MM.1S (cell line): ENCODE results near the gene DEAF1.

Experiments used
- DNase-seq: peaks from one replicate; pipeline ENCODE4 v3.0.0-alpha.2; 2015
- H2AFZ ChIP-seq: fragments of 300-600 bp; sonication (generic); 2 replicates; pipeline ENCODE4 v1.6.0; 2016; ENCODE audit warnings: antibody characterized with exemption, low read length
- H3F3A ChIP-seq: fragments of 300-600 bp; sonication (generic); 2 replicates; pipeline ENCODE4 v1.6.1; 2016; ENCODE audit warnings: mild to moderate bottlenecking, antibody characterized with exemption, low read length, moderate library complexity, mixed read lengths; ENCODE audit not compliant: insufficient read depth
- H3K27ac ChIP-seq: fragments of 300-600 bp; sonication (generic); 2 replicates; pipeline ENCODE4 v1.5.1; 2016; ENCODE audit warnings: mild to moderate bottlenecking, low read length
- H3K27me3 ChIP-seq: fragments of 300-600 bp; sonication (generic); replicated peaks from 2 replicates; pipeline ENCODE4 v1.6.0; 2016; ENCODE audit warnings: low read length; ENCODE audit not compliant: insufficient read depth
- H3K36me3 ChIP-seq: fragments of 300-600 bp; sonication (generic); replicated peaks from 2 replicates; pipeline ENCODE4 v1.6.1; 2016; ENCODE audit warnings: mild to moderate bottlenecking, low read length, mixed read lengths; ENCODE audit not compliant: insufficient read depth
- H3K4me1 ChIP-seq: fragments of 300-600 bp; sonication (generic); 2 replicates; pipeline ENCODE4 v1.6.1; 2016; ENCODE audit warnings: low read length, mixed read lengths
- H3K4me2 ChIP-seq: fragments of 300-600 bp; sonication (generic); 2 replicates; pipeline ENCODE4 v1.6.0; 2016; ENCODE audit warnings: low read depth, low read length
- H3K4me3 ChIP-seq: fragments of 300-600 bp; sonication (generic); 2 replicates; pipeline ENCODE4 v1.5.1; 2016; ENCODE audit warnings: low read length, mixed read lengths
- H3K79me2 ChIP-seq: fragments of 300-600 bp; sonication (generic); 2 replicates; pipeline ENCODE4 v1.6.1; 2016; ENCODE audit warnings: mixed run types, low read length, mixed read lengths
- H3K9ac ChIP-seq: fragments of 300-600 bp; sonication (generic); 2 replicates; pipeline ENCODE4 v1.6.1; 2016; ENCODE audit warnings: low read length, mixed read lengths
- H3K9me2 ChIP-seq: fragments of 300-600 bp; sonication (generic); replicated peaks from 2 replicates; pipeline ENCODE4 v1.6.1; 2016; ENCODE audit warnings: mild to moderate bottlenecking, low read length, mixed read lengths; ENCODE audit not compliant: insufficient read depth
- H3K9me3 ChIP-seq: fragments of 300-600 bp; sonication (generic); replicated peaks from 2 replicates; pipeline ENCODE4 v1.6.1; 2016; ENCODE audit warnings: mild to moderate bottlenecking, low read length, mixed read lengths; ENCODE audit not compliant: insufficient read depth
- H4K20me1 ChIP-seq: fragments of 300-600 bp; sonication (generic); 2 replicates; pipeline ENCODE4 v1.6.1; 2016; ENCODE audit warnings: mild to moderate bottlenecking, low read length, moderate library complexity, mixed read lengths; ENCODE audit not compliant: insufficient read depth
- EZH2 ChIP-seq: fragments of 300-600 bp; sonication (generic); optimal IDR thresholded peaks from 2 replicates; pipeline ENCODE3; 2017; ENCODE audit warnings: low read depth, mild to moderate bottlenecking, antibody characterized with exemption, low read length, mixed read lengths
- EZH2phosphoT487 ChIP-seq: fragments of 300-600 bp; sonication (generic); IDR thresholded peaks from 2 replicates; pipeline ENCODE4 v1.6.1; 2018; ENCODE audit warnings: antibody characterized with exemption, low read length
- TF ChIP-seq, protein P1 (sequence below): fragments of 300-600 bp; sonication (generic); IDR thresholded peaks from 2 replicates; pipeline ENCODE4 v1.5.1; 2016; ENCODE audit warnings: antibody characterized with exemption, low read length, mixed read lengths

The DEAF1 gene

DNA sequence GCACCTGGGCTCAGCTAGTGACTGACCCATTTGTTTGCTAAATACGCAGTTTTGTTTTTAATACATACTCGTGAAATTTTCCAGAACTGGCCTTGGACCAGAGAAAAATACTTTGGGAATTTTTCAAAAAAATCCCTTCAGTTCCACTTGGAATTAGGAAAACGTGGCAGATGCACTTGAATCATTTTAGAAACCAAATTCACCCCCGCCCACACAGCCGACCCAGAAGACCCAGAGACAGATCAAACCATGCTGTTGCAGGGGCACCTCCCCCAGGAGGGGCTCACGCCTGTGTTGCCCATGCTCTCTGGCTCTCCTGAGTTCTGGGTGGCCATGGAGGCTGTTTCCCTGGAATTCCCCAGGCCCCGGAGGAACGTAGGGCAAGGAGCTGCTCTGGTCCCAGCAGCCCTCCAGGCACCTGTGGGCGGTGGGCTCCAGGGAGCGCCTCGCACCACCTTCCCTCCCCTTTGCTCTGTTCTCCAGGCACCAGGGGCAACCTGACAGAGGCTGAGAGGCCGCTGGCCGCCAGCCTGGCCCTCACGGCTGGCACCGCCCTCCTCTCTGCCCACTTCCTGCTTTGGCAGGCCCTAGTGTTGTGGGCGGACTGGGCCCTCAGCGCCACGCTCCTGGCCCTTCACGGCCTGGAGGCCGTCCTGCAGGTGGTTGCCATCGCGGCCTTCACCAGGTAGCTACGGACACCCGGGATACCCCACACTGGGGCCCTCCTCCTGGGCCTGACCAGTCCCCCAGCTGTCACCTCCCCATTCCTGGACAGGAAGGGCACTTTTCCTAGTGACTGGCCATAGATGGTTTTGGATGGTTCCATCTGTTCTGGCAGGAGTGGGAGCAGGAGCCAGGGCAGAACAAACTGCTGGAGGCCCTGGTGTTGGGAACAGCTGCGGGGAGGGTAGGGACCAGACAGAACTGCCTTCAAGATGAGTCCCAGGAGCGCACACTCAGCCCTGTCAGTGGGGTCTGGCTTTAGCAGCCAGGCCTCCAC is 7.7 kb upstream of the DEAF1 start:
- H3K79me2 ChIP-seq, result peaks cover 4% of the 10 kb centered on the region
- no peaks in the 10 kb centered on the region for H3K36me3 ChIP-seq
- H3F3A ChIP-seq, result 0 out of 2 replicates have a peak, but pooled peaks cover under 1% of the 10 kb centered on the region
- H3K9ac ChIP-seq, result no peak overlapping the region
- no peaks in the 10 kb centered on the region for H3K9me3 ChIP-seq
- H4K20me1 ChIP-seq, result no peaks in the 10 kb centered on the region
- no peak overlapping the region for H3K27ac ChIP-seq
- H3K4me1 ChIP-seq, result no peaks in the 10 kb centered on the region
- H3K4me3 ChIP-seq, result no peak overlapping the region
- H3K9me2 ChIP-seq, result no peaks in the 10 kb centered on the region
- TF ChIP-seq EZH2phosphoT487 (no peak), EZH2 (no peak)
- TF ChIP-seq, protein P1, sequence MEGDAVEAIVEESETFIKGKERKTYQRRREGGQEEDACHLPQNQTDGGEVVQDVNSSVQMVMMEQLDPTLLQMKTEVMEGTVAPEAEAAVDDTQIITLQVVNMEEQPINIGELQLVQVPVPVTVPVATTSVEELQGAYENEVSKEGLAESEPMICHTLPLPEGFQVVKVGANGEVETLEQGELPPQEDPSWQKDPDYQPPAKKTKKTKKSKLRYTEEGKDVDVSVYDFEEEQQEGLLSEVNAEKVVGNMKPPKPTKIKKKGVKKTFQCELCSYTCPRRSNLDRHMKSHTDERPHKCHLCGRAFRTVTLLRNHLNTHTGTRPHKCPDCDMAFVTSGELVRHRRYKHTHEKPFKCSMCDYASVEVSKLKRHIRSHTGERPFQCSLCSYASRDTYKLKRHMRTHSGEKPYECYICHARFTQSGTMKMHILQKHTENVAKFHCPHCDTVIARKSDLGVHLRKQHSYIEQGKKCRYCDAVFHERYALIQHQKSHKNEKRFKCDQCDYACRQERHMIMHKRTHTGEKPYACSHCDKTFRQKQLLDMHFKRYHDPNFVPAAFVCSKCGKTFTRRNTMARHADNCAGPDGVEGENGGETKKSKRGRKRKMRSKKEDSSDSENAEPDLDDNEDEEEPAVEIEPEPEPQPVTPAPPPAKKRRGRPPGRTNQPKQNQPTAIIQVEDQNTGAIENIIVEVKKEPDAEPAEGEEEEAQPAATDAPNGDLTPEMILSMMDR, result no peak
- H2AFZ ChIP-seq, result no peak overlapping the region
- peaks cover 20% of the 10 kb centered on the region for H3K27me3 ChIP-seq
- H3K4me2 ChIP-seq, result no peak overlapping the region
- no peak for DNase-seq

DNA sequence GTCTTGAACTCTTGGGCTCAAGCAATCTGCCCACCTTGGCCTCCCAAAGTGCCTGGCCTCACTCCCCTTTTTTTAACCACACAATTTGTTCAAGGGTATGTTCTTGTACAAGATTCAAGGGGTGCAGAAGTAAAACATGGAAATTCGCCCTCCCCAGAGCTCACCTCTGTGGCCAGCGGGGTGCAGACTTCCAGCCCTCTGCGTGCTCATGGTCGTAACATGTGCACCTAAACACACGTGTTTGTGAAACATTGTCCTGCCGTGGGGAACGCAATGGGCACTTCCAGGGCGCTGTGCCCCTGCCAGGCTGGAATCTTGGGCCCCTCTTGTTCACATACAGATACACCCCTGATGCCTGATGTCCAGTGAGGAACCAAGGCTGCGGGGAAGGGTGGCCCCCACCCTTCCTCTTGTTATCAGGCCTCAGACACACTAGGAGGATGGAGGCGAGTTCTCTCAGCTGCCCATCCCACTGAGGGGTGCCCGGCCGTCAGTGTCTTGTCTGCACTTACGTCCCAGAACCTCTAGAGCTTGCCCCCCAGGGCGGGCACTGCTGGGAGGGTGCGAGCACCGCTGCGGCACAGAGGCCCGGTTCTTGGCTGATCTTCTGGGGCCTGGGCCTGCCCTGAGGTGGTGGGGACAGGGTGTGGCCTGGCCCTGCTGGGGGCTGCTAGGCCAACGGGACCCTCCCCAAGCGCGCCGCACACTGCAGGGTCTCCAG is 6.9 kb upstream of the DEAF1 start:
- no peak overlapping the region for H3K4me2 ChIP-seq
- TF ChIP-seq, protein P1, result no peak
- no peak for TF ChIP-seq EZH2phosphoT487
- TF ChIP-seq EZH2, result no peak
- peaks cover 5% of the 10 kb centered on the region; the same call in 1 of the 2 replicates for H3K4me1 ChIP-seq
- H3K9me2 ChIP-seq, result no peaks in the 10 kb centered on the region
- peaks cover 13% of the 10 kb centered on the region for H3K79me2 ChIP-seq
- peaks cover 12% of the 10 kb centered on the region for H3K27me3 ChIP-seq
- H3K4me3 ChIP-seq, result no peak overlapping the region
- no peak overlapping the region for H2AFZ ChIP-seq
- no peak for DNase-seq
- no peak overlapping the region for H3K27ac ChIP-seq
- H3K9ac ChIP-seq, result no peak overlapping the region
- H4K20me1 ChIP-seq, result no peaks in the 10 kb centered on the region
- H3K9me3 ChIP-seq, result no peaks in the 10 kb centered on the region
- H3K36me3 ChIP-seq, result no peaks in the 10 kb centered on the region
- H3F3A ChIP-seq, result peaks cover 8% of the 10 kb centered on the region; the same call in 1 of the 2 replicates

DNA sequence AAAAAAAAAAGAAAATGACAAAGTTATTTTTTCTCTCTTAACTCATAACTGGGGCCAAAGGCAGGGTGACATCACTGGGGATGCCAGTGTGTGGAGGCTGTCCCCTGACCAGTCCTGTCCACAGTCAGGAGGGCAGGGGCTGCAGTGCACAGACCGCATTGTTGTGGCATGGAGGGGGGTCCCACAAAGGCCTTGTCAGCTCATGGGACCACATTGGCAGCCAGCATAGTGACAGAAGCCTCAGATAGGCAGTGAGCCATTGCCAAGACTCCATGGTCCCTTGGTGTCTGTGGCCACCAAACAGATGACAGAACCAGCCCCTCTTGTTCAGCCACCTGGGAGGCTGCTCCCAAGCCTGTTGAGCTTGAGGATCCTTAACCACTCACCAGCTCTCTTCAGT is 4.7 kb upstream of the DEAF1 start:
- Histone ChIP-seq H3K27me3 (no peaks in the 10 kb centered on the region), H4K20me1 (no peaks in the 10 kb centered on the region), H3K79me2 (peaks cover 23% of the 10 kb centered on the region), H3K36me3 (no peaks in the 10 kb centered on the region), H3K4me2 (no peak overlapping the region), H3K9me2 (no peaks in the 10 kb centered on the region), H3K9me3 (no peaks in the 10 kb centered on the region), H3F3A (peaks cover 16% of the 10 kb centered on the region), H3K27ac (no peak overlapping the region), H2AFZ (no peak overlapping the region), H3K4me3 (no peak overlapping the region), H3K4me1 (peaks cover 5% of the 10 kb centered on the region; the same call in 1 of the 2 replicates), H3K9ac (no peak overlapping the region)
- TF ChIP-seq, protein P1, result no peak
- TF ChIP-seq EZH2 (no peak), EZH2phosphoT487 (no peak)
- no peak for DNase-seq
